ENCODE data around the gene PTPRT. TPM values are rescaled to one million over a fixed set of nuclear protein-coding genes. Genes with fewer than 3 reads are reported as not detected.
A peak's percentile ranks its signal among the peaks of the same experiment; 100 is the strongest.
"Not testable (repeated sequence)": the region's sequence is repeated elsewhere in the genome, so short reads cannot be mapped to it uniquely, and the experiment has no call there.

The PTPRT gene
- total RNA-seq, 2 donors from 2014 or later: 0.20 to 0.52 TPM

DNA sequence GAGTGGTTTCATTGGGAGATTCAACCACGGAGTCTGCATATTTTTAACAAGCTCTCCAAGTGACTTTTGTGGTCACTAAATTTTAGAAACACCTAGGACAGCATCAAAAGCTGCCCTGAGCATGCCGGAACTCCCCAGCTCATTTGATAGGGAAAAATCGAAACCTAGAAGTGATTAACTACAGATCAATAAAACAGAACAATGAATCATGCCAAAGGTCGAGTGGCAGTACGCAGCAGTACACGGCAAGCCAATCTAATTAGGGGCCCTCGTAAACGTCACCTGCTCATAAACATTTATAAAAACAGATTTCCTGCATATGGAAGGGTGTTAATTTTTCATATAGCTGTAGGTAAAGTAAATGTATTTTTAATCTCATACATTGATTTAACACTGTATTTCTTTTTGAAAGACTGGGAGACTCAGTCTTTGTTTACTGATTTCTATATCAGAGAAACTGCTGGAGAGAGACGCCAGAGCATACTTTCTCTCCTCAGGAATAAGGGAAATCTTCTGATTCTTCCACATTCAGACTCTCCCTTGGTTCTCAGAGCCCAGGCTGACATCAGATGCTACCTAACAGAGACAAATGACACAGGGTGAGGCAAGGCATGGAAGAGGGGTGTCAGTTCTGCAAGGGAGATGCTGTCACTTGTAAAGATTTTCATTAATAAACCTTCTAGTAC, 232.5 kb downstream of the PTPRT start:
- DNase-seq (no peak), ATAC-seq (no peak)
- intact Hi-C loops (cut with DNase I, micrococcal nuclease): no loop called here

DNA sequence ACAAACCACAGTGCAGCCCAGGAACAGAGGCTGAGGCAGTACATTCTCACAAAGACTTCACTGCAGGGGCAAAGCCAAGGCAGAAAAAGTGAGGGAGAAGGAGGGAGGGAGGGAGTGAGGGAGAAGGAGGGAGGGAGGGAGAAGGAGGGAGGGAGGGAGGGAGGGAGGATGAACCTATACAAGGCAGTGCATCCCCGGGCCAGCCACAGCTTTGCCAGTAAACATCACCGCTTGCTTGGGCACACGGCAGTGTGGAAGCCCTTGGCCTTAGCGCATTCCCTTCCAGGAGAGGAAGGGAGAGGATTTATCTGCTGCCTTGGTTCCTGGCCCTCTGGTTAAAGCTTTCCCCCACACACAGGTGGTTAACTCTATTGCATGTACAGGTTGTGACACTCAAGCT, 234.0 kb downstream of the PTPRT start:
- intact Hi-C loops (cut with DNase I, micrococcal nuclease): no loop called here
- no peak for DNase-seq
- no peak for ATAC-seq

- intact Hi-C loops (cut with DNase I, micrococcal nuclease): no loop called here
- DNase-seq: no peak
- ATAC-seq: no peak
Observed at GRCh38 chr20:42954951-42955350, 234.8 kb downstream of the PTPRT start.

DNA sequence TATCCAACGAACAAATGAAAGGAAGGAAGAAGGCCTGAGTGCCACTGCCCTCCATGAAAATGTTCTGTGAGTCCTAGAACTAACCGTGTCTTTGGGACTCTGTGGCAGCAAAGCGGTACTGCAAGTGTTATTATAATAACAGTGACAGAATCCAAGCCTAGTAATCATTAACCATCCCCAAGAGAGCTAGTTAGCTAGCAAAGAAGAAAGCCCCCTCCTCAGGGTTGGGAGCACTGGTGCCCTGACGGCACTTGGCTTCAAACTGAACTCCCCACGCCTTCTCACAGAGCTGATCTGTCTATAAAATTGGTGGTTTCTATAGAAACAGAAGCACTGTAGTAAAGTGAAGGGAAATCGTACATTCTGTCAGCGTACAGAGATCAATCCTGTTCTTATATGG, 239.8 kb downstream of the PTPRT start:
- ATAC-seq: no peak
- intact Hi-C loops (cut with DNase I, micrococcal nuclease): no loop called here
- no peak for DNase-seq

DNA sequence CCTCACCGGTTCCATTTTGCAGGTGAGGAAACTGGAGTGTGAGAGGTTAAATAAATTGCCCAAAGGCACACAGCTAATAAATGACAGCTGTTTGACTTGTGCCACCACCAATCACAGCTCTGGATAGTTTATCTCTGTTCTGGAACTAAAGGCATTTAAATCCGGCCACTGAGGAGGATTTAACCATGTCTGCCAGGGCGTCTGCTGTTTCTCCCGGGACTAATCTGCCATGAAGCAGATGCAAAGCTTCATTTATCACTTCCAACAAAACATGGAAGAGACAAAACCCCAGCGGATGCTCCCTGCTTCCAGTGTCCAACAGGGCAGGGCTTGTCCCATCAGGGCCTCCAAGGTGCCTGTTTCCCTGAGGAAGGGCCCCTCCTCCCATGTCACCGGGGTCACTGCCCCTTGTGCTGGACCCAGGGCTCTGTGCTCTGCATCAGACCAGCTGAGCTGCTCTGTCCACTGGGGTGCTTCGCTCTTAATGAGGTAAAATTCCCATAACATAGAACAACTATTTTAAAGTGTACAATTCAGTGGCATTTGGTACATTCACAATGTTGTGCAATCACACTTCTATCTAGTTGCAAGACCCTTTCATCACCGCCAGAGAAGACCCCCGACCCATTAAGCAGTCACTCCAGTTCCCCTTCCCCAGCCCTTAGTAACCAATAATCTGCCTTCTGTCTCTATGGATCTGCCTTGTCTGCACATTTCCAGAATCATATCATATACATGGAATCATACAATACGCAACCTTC, 244.3 kb downstream of the PTPRT start:
- ATAC-seq: no peak
- intact Hi-C loops (cut with DNase I, micrococcal nuclease): no loop called here

GRCh38 chr20:42941629-42942028, 248.1 kb downstream of the PTPRT start:
- intact Hi-C loops (cut with DNase I, micrococcal nuclease): no loop called here
- no peak for DNase-seq
- ATAC-seq: no peak

More for the DNA sequence above, 244.3 kb downstream of the PTPRT start:
- DNase-seq: no peak

GRCh38 chr20:42938441-42939205, 251.1 kb downstream of the PTPRT start:
- ATAC-seq (no peak), DNase-seq (no peak)
- intact Hi-C loops (cut with DNase I, micrococcal nuclease): no loop called here

GRCh38 chr20:42936482-42936881, 253.2 kb downstream of the PTPRT start:
- intact Hi-C loops (cut with DNase I, micrococcal nuclease): no loop called here

GRCh38 chr20:42924215-42924614, 265.5 kb downstream of the PTPRT start:
- intact Hi-C loops (cut with DNase I, micrococcal nuclease): no loop called here
- DNase-seq (no peak), ATAC-seq (no peak)

More at GRCh38 chr20:42936482-42936881, 253.2 kb downstream of the PTPRT start:
- ATAC-seq (no peak), DNase-seq (no peak)

DNA sequence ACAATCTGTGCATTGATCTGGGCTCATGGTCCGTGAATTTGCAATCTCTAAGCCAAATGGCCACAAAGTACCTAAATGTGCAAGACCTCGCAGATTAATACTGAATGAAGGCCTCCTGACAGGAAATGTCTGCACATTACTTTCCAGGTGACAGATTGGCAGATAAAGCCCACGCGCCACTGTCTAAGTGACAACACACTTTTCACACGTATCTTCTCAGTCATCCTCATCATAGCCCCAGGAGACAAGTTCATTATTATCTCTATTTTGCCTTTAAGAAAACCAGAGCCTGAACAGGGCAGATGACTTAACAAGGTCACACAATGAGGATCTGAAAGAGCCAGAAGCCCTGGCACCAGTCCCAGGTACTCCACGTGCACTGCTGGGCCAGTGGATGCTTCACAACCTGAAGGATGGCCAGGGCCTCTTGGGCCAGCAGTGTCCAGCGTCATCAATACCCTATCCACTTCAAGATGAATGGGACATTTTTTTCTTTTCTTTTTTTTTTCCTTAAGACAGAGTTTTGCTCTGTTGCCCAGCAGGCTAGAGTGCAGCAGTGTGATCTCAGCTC, 266.3 kb downstream of the PTPRT start:
- no peak for ATAC-seq
- no peak for DNase-seq
- intact Hi-C loops (cut with DNase I, micrococcal nuclease): no loop called here

DNA sequence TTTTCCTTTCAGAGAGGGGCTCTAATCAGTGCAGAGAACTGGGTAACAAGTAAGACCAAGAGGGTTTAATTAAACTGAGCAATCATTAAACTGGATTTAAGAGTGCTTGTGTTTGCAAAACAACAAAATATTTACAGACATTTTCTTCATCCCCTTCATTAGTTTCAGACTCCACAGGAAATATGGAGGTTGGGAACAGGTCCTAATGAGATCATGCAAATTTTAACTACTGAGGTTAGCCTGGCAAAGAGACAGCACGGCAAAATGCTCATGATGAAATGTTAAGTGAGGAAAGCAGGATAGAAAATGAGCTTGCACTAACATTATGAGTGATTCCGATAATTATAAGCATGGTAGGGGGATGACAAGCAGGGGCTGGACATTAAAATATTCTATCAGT, 268.9 kb downstream of the PTPRT start:
- ATAC-seq: no peak
- intact Hi-C loops (cut with DNase I, micrococcal nuclease): no loop called here

DNA sequence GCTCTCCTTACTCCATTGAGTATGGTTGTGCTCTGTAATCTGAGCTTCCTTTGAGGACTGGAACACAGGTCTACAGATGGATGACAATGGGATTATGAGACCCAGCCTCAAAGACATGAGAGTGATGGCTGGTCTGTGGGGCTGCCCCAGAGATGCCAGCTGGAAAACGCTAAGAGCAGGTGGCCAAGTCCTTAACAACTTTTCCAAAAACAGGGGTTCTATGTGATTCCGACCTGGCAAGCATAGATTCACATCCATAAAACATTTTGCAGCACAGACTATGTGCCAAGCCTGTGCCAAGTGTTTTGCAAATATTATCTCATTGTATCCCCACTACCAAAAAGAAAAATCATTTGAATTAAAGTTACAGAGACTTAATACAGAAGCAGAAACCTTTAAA, 270.4 kb downstream of the PTPRT start:
- DNase-seq: no peak
- no peak for ATAC-seq
- intact Hi-C loops (cut with DNase I, micrococcal nuclease): no loop called here

More for the DNA sequence above, 268.9 kb downstream of the PTPRT start:
- no peak for DNase-seq

DNA sequence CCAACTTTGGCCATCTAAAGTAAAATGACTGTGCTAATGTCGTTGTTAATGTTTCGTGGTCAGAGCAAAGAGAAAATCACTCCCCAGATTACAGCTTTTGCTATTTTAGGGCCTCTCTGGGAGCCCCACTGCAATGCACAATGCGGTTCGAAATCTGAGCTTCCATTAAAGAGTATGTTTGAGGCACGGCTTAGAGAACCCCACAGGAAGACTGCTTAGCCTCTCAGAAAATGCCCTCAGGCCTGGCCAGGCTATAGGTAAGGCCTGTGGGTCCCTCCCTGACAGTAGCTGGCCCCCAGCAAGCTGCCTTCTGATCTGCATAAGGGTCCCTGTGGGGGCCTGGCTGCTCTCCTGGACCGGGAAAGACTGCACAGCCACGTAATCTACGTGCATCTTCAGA, 274.6 kb downstream of the PTPRT start:
- no peak for ATAC-seq
- no peak for DNase-seq
- intact Hi-C loops (cut with DNase I, micrococcal nuclease): no loop called here

DNA sequence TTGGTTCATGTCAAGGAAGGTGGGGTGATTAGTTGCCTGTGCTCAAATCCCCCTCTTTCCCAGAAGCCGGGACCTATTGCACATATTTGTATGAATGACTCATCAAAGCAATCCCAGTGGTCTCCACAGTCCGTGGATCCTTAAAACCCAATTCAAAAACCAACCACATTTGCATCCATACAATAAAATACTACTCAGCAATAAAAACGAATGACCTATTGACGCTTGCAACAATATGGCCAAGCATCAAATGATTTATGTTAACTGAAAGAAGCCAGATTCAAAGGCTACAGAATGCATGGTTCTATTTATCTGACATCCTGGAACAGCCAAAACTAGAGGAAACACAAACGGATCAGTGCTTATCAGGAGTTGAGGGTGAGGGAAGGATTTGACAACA, 275.4 kb downstream of the PTPRT start:
- DNase-seq (no peak), ATAC-seq (no peak)
- intact Hi-C loops (cut with DNase I, micrococcal nuclease): no loop called here

GRCh38 chr20:42910808-42911207, 278.9 kb downstream of the PTPRT start:
- not testable (repeated sequence) for DNase-seq, ATAC-seq

DNA sequence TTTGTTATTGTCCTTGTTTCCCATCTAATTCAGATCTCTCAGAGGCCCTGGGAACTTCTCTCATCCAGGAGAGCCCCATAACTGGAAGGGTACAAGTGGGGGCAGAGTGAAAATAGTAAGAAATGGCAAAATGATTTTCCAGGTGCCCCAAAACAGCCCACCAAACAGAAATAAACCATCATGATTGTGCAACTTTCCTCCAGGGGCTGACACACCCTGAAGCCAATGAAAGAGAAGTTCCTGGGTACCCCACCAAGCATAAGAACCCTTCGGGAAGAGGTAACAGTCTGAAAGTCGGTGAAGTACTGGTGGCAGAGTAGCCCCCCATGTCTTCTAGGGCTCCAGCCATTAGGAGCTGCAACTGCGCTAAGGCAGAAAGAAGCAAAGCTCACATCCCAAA, 282.0 kb downstream of the PTPRT start:
- no peak for ATAC-seq
- intact Hi-C loops (cut with DNase I, micrococcal nuclease): no loop called here
- DNase-seq: no peak

More at GRCh38 chr20:42910808-42911207, 278.9 kb downstream of the PTPRT start:
- intact Hi-C loops (cut with DNase I, micrococcal nuclease): not testable (repeated sequence)

DNA sequence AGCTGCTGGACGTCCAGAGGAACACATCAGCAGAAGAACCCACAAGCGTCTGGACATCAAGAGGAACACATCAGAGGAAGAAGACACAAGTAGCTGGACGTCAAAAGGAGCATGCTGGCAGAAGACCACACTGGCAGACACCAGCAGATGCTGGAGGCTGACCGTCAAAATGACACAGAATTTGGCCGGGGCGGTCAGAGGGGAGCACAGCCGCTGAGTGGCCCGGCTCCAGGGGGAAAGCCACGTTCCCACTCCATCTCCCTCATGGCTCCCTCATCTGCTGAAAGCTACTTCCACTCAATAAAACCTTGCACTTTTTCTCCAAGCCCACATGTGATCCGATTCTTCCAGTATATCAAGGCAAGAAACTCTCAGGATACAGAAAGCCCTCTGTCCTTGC, 283.6 kb downstream of the PTPRT start:
- no peak for ATAC-seq
- intact Hi-C loops (cut with DNase I, micrococcal nuclease): no loop called here
- no peak for DNase-seq

DNA sequence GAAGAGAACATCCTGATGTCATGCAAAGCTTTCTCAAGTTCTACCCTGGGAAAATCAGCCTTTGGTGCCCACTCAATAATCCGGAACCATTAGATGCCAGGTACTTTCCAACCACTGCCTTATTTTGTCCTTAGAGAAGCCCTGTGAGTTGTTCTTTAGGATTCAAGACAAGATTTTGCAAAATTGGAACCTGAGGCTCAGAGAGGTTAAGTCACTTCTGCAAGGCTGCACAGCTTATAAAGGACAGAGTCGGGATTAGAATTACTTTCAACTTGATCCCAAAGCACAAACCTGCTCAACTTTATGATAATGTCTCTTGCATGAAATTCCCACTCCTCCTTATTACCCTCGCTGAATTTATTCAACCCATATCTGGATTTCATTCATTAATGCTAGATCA, 287.2 kb downstream of the PTPRT start:
- intact Hi-C loops (cut with DNase I, micrococcal nuclease): no loop called here
- ATAC-seq (no peak), DNase-seq (no peak)

GRCh38 chr20:42901689-42902440, 287.8 kb downstream of the PTPRT start:
- intact Hi-C loops (cut with DNase I, micrococcal nuclease): no loop called here
- DNase-seq (peak in 1 of 2 donors; percentile 32), ATAC-seq (no peak)
